ENCODE measurements around the gene OR2V2. TPM values are rescaled to one million over a fixed set of nuclear protein-coding genes. Genes with fewer than 3 reads are reported as not detected.
"Not testable (repeated sequence)": the region's sequence is repeated elsewhere in the genome, so short reads cannot be mapped to it uniquely, and the experiment has no call there.

OR2V2 gene
- total RNA-seq, 1 experiment from 2014 or later: not detected

DNA sequence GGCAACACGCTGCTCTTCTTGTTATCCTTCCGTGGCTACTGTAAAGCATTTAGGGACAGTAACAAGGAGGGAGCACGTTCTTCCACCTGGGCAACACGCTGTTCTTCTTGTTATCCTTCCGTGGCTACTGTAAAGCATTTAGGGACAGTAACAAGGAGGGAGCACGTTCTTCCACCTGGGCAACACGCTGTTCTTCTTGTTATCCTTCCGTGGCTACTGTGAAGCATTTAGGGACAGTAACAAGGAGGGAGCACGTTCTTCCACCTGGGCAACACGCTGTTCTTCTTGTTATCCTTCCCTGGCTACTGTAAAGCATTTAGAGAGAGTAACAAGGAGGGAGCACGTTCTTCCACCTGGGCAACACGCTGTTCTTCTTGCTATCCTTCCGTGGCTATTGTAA is 33.8 kb upstream of the OR2V2 start:
- not testable (repeated sequence) for H3K27ac ChIP-seq (ENCODE audit: low read length); H3K36me3 ChIP-seq (ENCODE audit: insufficient read depth, low read length); H3K27me3 ChIP-seq (ENCODE audit: low read length); H2AFZ ChIP-seq (ENCODE audit: low read length); DNase-seq; H4K20me1 ChIP-seq (ENCODE audit: insufficient read depth, low read depth, low read length); H3K9me2 ChIP-seq (replicated peaks; ENCODE audit: insufficient read depth, low read length); H3K4me3 ChIP-seq (ENCODE audit: low read length); H3K9me3 ChIP-seq (ENCODE audit: low read length); H3K4me2 ChIP-seq (ENCODE audit: low read depth, low read length, poor library complexity, severe bottlenecking); H3K79me2 ChIP-seq (ENCODE audit: low read length); H3K4me1 ChIP-seq (ENCODE audit: low read length); H3K9ac ChIP-seq (ENCODE audit: low read length)

DNA sequence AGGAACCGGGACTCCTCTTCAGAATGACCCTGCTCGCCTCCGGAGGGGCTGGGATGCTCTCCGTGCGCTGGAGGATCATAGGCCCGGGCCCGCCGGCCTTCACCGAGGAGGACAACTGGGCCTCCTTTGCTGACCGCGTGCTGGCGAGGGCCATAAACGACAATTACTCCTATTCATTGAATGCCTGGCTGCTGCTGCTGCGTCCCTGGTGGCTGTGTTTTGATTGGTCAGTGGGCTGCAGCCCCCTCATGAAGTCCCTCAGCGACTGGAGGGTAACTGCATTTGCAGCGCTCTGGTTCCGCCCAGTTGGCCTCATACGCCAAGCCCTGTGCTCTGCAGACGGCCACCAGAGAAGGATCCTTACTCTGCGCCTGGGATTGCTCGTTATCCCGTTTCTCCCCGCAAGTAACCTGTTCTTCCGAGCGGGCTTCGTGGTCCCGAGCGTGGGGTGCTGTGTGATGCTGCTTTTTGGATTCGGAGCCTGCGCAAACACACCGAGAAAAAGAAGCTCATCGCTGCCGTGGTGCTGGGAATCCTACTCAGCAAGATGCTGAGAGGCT is 33.0 kb upstream of the OR2V2 start:
- H3K27me3 ChIP-seq (ENCODE audit: low read length): no peaks in the 10 kb centered on the region
- H3K9me3 ChIP-seq (ENCODE audit: low read length): no peaks in the 10 kb centered on the region
- no peaks in the 10 kb centered on the region for H3K4me1 ChIP-seq (ENCODE audit: low read length)
- no peaks in the 10 kb centered on the region for H3K36me3 ChIP-seq (ENCODE audit: insufficient read depth, low read length)
- H3K79me2 ChIP-seq (ENCODE audit: low read length): no peaks in the 10 kb centered on the region
- H2AFZ ChIP-seq (ENCODE audit: low read length): no peak overlapping the region
- no peaks in the 10 kb centered on the region for H4K20me1 ChIP-seq (ENCODE audit: insufficient read depth, low read depth, low read length)
- H3K9me2 ChIP-seq (replicated peaks; ENCODE audit: insufficient read depth, low read length): no peaks in the 10 kb centered on the region
- H3K4me3 ChIP-seq (ENCODE audit: low read length): no peak overlapping the region
- no peak overlapping the region for H3K27ac ChIP-seq (ENCODE audit: low read length)
- no peak overlapping the region for H3K4me2 ChIP-seq (ENCODE audit: low read depth, low read length, poor library complexity, severe bottlenecking)
- no peak for DNase-seq
- H3K9ac ChIP-seq (ENCODE audit: low read length): no peak overlapping the region

DNA sequence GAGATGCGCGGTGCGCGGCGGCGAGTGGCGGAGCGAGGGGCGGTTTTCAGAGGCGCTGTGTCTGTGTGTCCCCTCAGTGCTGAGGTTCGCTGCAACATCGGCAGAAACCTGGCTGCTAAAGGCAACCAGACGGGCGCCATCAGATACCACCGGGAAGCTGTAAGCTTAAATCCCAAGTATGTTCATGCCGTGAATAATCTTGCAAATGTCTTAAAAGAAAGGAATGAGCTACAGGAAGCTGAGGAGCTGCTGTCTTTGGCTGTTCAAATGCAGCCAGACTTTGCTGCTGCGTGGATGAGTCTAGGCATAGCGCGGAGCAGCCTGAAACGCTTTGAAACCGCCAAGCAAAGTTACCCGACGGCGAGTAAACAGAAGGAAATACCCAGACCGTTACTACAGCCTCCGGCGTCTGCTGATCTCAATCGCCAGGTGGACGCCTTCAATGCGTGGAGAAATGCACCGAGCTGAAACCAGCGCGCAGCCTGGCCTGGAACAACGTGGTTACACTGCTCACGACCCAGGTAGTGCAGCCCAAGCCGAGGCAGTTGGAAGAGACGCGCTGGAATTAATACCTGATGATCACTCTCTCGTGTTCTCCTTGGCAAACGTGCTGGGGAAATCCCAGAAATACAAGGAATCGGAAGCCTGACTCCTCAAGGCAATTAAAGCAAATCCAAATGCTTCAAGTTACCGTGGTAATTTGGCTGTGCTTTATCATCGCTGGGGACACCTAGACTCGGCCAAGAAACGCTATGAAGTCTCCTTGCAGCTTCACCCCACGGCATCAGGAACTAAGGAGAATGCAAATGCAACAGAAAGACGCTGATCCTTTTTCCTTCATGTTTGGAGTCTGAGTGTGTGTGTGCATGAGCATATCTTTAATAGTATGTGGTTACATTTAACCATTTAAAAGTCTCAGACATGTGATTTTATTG is 32.3 kb upstream of the OR2V2 start:
- DNase-seq: no peak
- H3K9me2 ChIP-seq (replicated peaks; ENCODE audit: insufficient read depth, low read length): no peaks in the 10 kb centered on the region
- no peaks in the 10 kb centered on the region for H4K20me1 ChIP-seq (ENCODE audit: insufficient read depth, low read depth, low read length)
- no peak overlapping the region for H3K4me2 ChIP-seq (ENCODE audit: low read depth, low read length, poor library complexity, severe bottlenecking)
- H3K4me3 ChIP-seq (ENCODE audit: low read length): no peak overlapping the region
- no peaks in the 10 kb centered on the region for H3K4me1 ChIP-seq (ENCODE audit: low read length)
- no peaks in the 10 kb centered on the region for H3K36me3 ChIP-seq (ENCODE audit: insufficient read depth, low read length)
- no peaks in the 10 kb centered on the region for H3K9me3 ChIP-seq (ENCODE audit: low read length)
- H2AFZ ChIP-seq (ENCODE audit: low read length): no peak overlapping the region
- no peaks in the 10 kb centered on the region for H3K27me3 ChIP-seq (ENCODE audit: low read length)
- H3K79me2 ChIP-seq (ENCODE audit: low read length): no peaks in the 10 kb centered on the region
- no peak overlapping the region for H3K9ac ChIP-seq (ENCODE audit: low read length)
- H3K27ac ChIP-seq (ENCODE audit: low read length): no peak overlapping the region

DNA sequence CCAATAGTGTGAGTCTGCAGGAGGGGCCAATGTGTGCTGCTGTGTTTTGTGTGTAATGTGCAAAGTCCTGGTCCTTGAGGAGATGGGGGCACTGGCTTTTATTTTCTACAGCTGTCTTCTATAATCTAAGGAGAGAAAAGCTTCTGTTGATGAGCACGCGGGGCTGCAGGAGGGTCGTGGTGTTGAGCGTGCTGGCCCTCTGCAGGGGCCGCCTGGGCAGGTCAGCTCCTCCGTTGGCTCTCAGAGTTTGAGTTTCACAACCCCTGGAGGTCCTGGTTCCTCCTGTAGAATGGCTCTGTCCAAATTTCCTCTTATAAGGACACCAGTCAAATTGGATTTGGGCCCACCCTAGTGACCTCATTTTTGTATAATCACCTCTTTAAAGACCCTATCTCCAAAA is 29.0 kb upstream of the OR2V2 start:
- no peaks in the 10 kb centered on the region for H3K79me2 ChIP-seq (ENCODE audit: low read length)
- H3K27me3 ChIP-seq (ENCODE audit: low read length): no peaks in the 10 kb centered on the region
- H3K4me3 ChIP-seq (ENCODE audit: low read length): no peak overlapping the region
- H3K9me2 ChIP-seq (replicated peaks; ENCODE audit: insufficient read depth, low read length): no peaks in the 10 kb centered on the region
- H3K9ac ChIP-seq (ENCODE audit: low read length): no peak overlapping the region
- H3K27ac ChIP-seq (ENCODE audit: low read length): no peak overlapping the region
- no peak for DNase-seq
- H4K20me1 ChIP-seq (ENCODE audit: insufficient read depth, low read depth, low read length): no peaks in the 10 kb centered on the region
- no peaks in the 10 kb centered on the region for H3K9me3 ChIP-seq (ENCODE audit: low read length)
- no peaks in the 10 kb centered on the region for H3K4me1 ChIP-seq (ENCODE audit: low read length)
- no peak overlapping the region for H3K4me2 ChIP-seq (ENCODE audit: low read depth, low read length, poor library complexity, severe bottlenecking)
- no peak overlapping the region for H2AFZ ChIP-seq (ENCODE audit: low read length)
- no peaks in the 10 kb centered on the region for H3K36me3 ChIP-seq (ENCODE audit: insufficient read depth, low read length)

DNA sequence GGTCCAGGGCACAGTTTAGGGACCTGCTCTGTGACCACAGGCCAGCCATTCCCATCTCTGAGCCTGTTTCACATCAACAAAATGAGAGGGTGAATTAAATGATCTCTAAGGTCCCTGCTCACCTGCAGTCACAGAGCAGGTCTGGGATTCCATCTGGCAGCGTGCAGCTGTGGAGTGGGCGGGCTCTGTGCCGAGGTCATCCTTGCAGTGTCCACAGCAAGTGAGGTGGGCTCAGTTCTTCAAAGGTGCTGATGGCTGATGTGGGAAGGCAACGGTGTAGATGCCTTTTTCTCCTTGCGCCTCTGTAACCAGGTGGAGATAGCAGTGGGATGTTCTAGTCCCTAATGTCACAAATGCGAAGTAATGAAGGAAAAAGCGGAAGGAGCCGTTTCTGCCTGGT is 28.3 kb upstream of the OR2V2 start:
- no peaks in the 10 kb centered on the region for H4K20me1 ChIP-seq (ENCODE audit: insufficient read depth, low read depth, low read length)
- H3K4me3 ChIP-seq (ENCODE audit: low read length): no peak overlapping the region
- no peaks in the 10 kb centered on the region for H3K27me3 ChIP-seq (ENCODE audit: low read length)
- no peaks in the 10 kb centered on the region for H3K9me3 ChIP-seq (ENCODE audit: low read length)
- no peaks in the 10 kb centered on the region for H3K9me2 ChIP-seq (replicated peaks; ENCODE audit: insufficient read depth, low read length)
- H3K27ac ChIP-seq (ENCODE audit: low read length): no peak overlapping the region
- H3K36me3 ChIP-seq (ENCODE audit: insufficient read depth, low read length): no peaks in the 10 kb centered on the region
- H3K4me2 ChIP-seq (ENCODE audit: low read depth, low read length, poor library complexity, severe bottlenecking): no peak overlapping the region
- H2AFZ ChIP-seq (ENCODE audit: low read length): no peak overlapping the region
- H3K4me1 ChIP-seq (ENCODE audit: low read length): no peaks in the 10 kb centered on the region
- no peaks in the 10 kb centered on the region for H3K79me2 ChIP-seq (ENCODE audit: low read length)
- DNase-seq: no peak
- H3K9ac ChIP-seq (ENCODE audit: low read length): no peak overlapping the region

DNA sequence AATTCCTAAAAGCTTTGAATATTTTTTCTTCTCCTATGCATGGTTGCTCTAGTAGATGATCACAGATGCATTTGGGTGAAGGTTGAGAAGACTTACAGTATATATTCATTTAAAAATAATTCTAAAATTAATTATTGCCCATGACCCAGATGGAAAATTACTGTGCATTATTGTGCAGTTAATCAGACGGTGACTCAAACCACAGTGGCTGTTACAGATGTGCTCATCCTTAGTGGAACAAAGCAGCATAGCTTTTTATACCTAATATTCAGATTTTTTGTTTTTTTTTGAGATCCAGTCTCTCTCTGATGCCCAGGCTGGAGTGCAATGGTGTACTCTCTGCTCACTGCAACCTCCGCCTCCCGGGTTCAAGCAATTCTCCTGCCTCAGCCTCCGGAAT is 27.1 kb upstream of the OR2V2 start:
- no peak for DNase-seq
- Histone ChIP-seq H3K4me3 (ENCODE audit: low read length) (no peak overlapping the region), H3K36me3 (ENCODE audit: insufficient read depth, low read length) (no peaks in the 10 kb centered on the region), H3K9me3 (ENCODE audit: low read length) (no peaks in the 10 kb centered on the region), H2AFZ (ENCODE audit: low read length) (no peak overlapping the region), H3K27ac (ENCODE audit: low read length) (no peak overlapping the region), H3K27me3 (ENCODE audit: low read length) (no peaks in the 10 kb centered on the region), H4K20me1 (ENCODE audit: insufficient read depth, low read depth, low read length) (no peaks in the 10 kb centered on the region), H3K4me2 (ENCODE audit: low read depth, low read length, poor library complexity, severe bottlenecking) (no peak overlapping the region), H3K4me1 (ENCODE audit: low read length) (no peaks in the 10 kb centered on the region), H3K9ac (ENCODE audit: low read length) (no peak overlapping the region), H3K79me2 (ENCODE audit: low read length) (no peaks in the 10 kb centered on the region), H3K9me2 (replicated peaks; ENCODE audit: insufficient read depth, low read length) (no peaks in the 10 kb centered on the region)

DNA sequence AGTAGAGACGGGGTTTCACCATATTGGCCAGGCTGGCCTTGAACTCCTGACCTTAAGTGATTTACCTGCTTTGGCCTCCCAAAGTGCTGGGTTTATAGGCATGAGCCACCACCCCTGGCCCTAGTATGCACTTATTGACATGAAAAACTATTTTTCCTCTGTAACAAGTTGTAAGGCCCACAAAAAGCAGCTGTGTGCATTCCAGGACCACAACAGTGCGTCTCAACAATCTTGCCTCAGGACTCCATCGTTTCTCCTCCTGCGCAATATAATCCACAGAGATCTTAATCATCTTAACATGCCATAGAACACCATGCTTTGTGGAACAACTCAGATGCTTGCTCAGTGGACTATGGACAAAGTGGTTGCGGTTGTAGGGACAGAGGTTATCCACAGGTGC is 26.6 kb upstream of the OR2V2 start:
- H3K4me2 ChIP-seq (ENCODE audit: low read depth, low read length, poor library complexity, severe bottlenecking): no peak overlapping the region
- H3K36me3 ChIP-seq (ENCODE audit: insufficient read depth, low read length): no peaks in the 10 kb centered on the region
- H3K9me2 ChIP-seq (replicated peaks; ENCODE audit: insufficient read depth, low read length): no peaks in the 10 kb centered on the region
- no peak overlapping the region for H3K4me3 ChIP-seq (ENCODE audit: low read length)
- H3K9me3 ChIP-seq (ENCODE audit: low read length): no peaks in the 10 kb centered on the region
- DNase-seq: no peak
- no peak overlapping the region for H2AFZ ChIP-seq (ENCODE audit: low read length)
- no peaks in the 10 kb centered on the region for H3K4me1 ChIP-seq (ENCODE audit: low read length)
- no peak overlapping the region for H3K9ac ChIP-seq (ENCODE audit: low read length)
- no peaks in the 10 kb centered on the region for H3K27me3 ChIP-seq (ENCODE audit: low read length)
- no peaks in the 10 kb centered on the region for H4K20me1 ChIP-seq (ENCODE audit: insufficient read depth, low read depth, low read length)
- H3K79me2 ChIP-seq (ENCODE audit: low read length): no peaks in the 10 kb centered on the region
- no peak overlapping the region for H3K27ac ChIP-seq (ENCODE audit: low read length)

DNA sequence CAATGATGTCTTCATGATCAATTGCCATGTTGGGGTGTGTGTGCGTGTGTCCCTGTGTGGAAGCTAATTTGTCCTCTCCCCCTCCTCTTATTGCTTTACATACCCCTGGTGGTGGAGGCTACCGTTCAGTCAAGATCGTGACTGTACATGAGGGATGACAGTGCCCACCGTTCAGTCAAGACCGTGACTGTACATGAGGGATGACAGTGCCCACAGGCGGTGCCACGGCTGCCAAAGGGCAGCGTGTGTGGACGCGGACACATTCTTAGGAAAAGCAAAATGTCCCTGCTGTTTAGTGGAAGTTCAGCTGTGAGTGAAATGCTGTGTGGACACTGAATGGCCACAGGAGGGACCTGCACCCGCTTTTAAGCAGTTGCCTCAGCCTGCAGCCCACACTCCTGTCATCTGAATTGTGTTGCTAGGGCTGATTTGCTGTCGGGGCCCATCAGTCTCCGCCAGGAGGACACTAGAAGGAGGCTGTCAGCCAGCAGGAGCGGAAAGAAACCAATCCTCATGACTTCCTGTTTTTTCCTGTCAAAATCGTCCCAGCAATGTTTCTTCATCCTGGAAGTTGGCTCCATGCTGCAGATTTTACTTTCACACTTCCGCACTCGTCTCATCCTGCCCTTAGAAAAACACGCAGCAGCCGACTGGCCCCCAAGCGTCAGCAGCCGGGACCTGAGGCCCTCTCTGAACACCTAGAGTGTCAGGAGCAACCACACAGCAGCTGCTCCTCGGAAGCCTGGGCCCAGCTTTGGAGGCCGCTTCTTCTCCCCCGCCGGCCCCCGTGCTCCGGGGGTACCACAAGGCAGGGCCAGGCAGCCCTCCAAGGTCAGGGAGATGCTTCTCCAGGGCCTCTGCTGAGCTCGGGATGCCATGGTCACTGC is 25.5 kb upstream of the OR2V2 start:
- Histone ChIP-seq H3K4me1 (ENCODE audit: low read length) (no peaks in the 10 kb centered on the region), H3K27me3 (ENCODE audit: low read length) (no peaks in the 10 kb centered on the region), H3K79me2 (ENCODE audit: low read length) (no peaks in the 10 kb centered on the region), H3K9me2 (replicated peaks; ENCODE audit: insufficient read depth, low read length) (no peaks in the 10 kb centered on the region), H3K4me3 (ENCODE audit: low read length) (no peak overlapping the region), H2AFZ (ENCODE audit: low read length) (no peak overlapping the region), H3K4me2 (ENCODE audit: low read depth, low read length, poor library complexity, severe bottlenecking) (no peak overlapping the region), H4K20me1 (ENCODE audit: insufficient read depth, low read depth, low read length) (no peaks in the 10 kb centered on the region), H3K9ac (ENCODE audit: low read length) (no peak overlapping the region), H3K36me3 (ENCODE audit: insufficient read depth, low read length) (no peaks in the 10 kb centered on the region), H3K27ac (ENCODE audit: low read length) (no peak overlapping the region), H3K9me3 (ENCODE audit: low read length) (no peaks in the 10 kb centered on the region)
- no peak for DNase-seq

Data from Karpas-422 (cell line).